Stimulated activated CD4-positive, alpha-beta T cell treated with anti-CD3 and anti-CD28 coated beads, TNF-alpha, amount 100 ng/mL, for 4 hours (primary cell): ENCODE data around the gene RPS6KB2.

Source experiments
- DNase-seq, 3 experiments: peaks; one replicate each; pipeline ENCODE4 v3.0.0-alpha.2; 2020; ENCODE audit warnings: low read depth in 3 of 3

Gene RPS6KB2

DNA sequence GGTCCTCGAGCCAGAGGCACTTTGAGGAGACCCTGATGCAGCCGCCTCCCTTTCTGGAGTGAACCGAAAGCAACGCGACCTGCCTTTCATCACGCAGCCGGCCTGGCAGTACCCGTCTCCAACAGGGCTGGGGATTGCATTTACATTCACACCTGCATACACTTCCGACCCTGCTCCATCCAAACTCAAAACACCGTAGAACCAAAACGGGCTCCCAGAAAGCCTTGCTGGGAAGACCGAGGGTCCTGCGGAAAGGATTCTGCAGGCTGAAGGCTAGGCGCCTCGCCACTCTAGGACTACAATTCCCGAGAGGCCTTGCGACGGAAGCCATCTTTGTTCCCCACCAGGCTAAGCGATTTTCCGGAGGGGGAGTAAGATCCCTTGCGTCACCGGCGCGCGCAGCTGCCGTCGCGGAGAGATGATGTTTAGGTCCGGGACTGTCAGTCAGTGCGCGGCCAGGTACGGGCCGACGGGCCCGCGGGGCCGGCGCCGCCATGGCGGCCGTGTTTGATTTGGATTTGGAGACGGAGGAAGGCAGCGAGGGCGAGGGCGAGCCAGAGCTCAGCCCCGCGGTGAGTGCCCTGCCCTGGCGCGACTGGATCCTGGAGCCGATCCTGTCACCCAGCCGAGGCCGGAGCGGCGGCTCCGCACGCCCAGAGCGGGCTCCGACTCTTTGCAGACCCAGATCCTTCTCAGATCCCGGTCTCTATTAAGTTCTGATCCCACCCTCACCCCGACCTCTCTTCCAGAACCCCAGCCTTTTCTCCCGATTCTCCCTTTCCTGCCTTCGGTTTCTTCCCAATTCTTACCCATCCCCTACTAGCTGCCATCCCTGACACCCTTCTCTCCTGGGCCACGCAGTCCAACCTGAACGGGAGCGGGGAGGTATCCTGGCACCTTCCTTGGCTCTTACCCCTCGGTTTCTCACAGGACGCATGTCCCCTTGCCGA lies at the start of gene RPS6KB2:
Gene RPS6KB2 (plus strand): TSS at position 443 of the 950 bp plus-strand sequence. CDS start 52 bp downstream, at position 495.
- DNase-seq, result peak; percentile 97 to 99 (median 98)

DNA sequence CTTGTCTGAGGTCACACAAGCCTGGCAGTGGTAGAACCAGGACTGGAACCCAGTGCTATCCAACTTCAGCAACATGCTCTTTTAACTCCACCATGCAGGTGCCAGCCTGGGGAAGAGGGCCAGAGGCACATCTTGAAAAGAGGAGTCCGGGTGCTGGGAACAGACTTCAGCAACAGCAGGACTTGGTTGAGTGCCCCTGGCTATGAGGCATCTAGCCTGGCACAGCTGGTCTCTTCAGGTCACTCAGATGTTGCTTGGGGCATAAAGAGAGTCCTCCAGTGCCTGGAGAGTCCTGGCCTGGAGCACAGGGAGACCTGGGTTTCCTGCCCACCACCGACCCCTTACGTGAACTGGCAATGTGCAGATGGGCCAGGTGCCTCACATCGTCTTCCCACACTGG lies 49.8 kb upstream of the RPS6KB2 start:
- DNase-seq, result no peak

DNA sequence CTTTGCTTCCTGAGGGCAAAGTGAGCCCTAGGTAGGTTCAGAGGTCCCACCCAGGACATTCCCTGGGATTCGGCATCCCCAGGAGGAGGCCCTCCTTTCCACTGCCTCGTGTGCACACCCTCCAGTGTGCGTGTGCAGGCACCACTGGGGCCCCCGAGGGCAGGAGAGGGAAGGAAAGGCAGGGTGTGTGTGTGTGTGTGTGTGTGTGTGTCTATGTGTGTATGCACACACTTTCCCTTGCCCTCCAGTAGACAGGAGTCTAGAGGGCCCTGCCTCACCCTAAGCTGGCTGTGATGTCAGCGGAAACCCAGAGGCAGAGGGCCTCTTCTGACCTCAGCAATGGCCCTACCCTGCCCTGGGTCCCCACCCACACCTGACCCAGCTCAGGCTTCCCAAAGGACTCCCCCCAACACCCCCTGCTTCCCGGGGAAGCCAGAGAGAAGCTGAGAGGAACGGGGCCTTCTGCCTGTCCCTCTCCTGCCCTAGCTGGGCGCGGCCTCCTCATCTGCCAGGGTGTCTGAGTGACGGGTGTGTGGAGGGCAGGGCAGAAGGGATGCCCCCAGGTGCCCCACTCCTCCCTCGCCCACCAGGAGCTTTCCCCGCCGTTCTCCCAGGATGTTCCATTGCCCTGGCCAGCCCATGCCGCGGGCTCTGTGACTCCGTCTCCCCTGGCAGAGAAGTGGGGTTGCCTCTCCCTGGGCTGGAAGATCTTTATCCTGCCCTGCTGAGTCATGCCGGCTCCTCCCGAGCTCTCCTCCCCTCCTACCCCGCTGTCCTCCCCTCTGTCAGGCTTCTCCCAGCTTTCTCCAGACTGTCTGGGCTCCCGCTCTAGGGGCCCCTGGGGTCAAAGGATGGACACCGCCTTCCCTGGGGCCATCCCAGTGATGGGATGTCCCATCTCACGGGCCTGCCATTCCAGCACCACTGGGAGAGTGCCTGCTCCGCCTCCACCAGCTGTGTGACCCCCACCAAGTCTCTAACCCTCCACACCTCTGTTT lies 48.9 kb upstream of the RPS6KB2 start:
- no peak for DNase-seq

DNA sequence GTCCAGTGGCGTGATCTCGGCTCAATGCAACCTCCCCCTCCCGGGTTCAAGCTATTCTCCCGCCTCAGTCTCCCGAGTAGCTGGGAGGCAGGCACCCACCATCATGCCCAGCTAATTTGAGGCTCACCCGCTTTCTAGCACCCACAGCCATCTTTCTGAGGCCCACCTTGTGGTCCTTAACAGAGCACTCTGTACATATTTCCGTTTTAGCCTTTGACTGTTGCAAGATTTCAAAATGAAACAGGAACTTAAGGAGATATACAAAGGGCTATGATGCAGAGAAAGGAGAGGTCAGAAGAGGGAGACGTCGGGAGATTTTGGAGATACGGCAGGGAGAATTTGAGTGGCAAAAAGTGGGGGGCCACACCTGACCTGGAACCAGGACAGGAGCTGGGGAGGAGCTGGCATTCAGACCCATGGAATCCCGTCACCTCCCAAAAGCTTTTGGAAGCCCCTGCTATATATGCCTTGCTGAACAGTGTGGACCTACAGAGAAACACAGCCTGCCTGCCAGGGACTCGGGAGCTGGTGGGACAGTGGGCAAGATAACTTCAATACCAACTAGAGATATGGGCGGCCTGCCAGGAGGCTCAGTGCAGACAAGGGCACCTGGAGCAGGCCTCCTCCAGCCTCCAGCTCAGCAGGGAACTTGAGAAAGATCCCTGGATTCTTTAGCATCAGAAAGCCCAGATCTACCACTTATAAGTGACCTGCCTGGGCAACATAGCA lies 46.9 kb upstream of the RPS6KB2 start:
- DNase-seq, result no peak

DNA sequence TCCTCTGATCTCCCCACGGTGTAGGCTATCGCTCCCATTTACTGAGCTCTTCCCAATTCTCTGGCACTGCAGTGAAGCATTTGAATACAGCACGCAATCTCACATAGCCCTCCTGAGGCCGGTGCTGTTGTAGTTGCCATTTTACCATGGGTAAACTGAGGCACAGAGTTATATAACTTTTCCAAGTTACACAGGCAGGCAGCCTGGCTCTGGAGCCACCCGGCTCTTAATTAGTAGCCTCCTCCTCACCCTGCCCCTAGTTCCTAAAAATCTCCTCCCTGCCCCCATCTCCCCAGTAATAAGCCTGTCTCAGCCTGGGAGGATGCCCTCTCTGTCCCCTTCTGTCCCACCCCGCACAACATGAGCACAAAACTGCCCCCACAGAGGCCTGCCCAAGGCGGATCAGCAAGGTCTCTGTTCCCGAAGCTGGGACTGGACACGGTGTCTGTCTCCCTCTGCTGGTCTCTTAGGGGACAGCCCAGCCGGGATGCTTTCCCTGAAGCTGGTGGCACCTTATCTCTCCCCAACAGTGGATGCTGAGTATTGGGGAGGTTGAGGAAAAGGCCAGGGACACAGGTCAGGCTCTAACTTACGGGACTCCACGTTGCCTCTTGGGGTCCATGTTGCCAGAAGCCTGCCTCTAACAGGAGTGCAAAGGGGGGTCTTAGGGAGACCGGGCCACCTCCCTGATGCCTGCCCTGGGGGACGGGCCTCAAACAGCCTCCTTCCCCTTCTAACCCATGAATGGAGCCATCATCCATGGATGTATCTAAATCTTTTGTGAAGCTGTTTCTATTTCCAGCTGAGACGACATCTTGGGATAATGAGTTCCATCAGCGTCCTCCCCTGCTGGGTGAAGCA lies 45.8 kb upstream of the RPS6KB2 start:
- DNase-seq, result peak in 2 of 3 experiments; percentile 70 to 74

DNA sequence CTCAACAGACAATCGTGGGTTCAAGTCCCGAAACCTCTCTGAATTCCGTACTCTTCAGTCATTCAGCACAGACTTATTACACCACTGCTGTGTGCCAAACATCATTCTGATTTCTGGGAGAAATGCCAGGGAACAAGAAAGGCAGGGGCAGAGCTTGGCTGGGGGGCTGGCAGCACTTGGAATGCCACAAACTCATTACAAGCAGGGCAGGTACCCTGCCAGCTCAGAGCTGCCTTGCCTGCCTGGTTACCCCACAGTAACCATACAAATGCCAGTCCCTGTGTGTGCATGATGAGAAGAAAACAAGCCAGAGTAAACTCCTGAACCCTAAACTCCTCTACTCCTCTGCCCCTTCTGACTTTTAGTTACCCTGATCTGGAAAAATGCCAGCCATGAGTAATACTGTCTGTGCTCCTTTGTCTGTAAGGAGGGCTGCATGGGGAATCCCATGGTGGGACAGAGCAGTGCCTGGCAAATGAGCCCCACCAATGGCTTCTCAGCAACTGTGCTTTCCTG lies 43.4 kb upstream of the RPS6KB2 start:
- DNase-seq, result no peak

DNA sequence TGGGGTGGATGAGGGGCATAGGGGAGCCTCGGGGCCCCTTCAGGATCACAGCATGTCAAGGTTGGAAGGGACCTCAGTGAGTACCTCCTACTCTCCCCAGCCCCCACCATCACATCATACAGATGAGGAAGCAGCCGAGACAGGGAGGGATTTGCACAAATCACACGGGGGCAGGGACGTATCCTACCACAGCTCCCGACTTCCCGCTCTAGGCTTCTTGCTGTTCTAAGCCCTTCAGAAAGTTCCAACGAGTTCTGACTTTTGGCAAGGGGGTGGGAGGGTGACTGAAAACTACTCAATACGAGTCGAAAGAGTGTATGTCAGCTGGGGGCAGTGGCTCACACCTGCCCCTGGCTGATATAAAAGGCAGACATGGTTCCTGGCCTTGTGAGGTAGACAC lies 41.2 kb upstream of the RPS6KB2 start:
- DNase-seq, result no peak

DNA sequence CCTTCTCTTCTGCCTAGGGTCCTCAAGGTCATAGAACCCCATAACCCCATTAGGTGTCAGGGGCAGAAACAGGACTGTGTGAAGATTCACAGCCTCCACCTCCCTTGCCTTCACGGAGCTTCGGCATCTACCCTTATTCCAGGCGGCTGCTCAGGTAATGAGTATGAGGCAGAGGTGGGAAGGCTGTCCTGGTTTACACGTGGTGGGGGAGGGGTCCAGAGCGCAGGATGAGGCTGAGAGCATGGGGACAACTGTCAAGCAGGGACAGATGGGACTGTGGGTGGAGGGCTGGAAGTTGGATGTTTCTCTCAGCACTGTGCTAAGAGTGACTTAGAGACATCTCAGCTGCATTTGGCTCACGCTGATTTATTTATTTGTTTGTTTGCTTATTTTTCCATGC lies 40.8 kb upstream of the RPS6KB2 start:
- no peak for DNase-seq

DNA sequence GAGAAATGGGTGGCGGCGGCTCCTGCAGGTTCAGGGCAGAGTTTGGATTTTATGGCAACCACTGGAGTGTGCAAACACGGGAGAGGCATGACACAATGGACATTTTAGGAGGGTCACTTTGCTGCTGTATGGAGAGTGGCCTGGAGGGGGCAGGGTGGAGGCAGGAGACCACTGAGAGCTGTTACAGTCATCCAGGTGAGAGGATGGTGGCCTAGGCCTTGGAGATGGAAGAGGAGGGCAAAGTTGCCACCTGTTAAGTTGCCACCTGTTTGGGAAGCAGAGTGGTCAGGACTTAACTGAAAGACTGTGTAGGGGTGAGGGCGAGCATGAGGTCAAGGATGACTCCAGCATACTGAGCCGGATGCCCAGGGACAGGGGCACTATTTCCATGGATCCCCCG lies 38.8 kb upstream of the RPS6KB2 start:
- peak in 1 of 3 experiments; percentile 41 for DNase-seq

DNA sequence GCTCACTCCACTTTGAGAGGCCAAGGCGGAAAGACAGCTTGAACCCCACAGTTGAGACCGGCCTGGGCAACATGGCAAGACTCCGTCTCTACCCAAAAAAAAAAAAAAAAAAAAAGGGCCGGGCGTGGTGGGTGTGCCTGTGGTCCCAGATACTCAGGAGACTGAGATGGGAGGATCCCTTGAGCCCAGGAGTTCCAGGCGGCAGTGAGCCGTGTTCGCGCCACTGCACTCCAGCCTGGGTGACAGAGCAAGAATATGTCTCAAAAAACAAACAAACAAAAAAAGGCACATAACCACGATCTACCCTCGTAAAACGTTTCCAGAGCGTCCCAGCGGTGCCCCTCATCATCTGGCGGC lies 37.4 kb upstream of the RPS6KB2 start:
- DNase-seq, result no peak

DNA sequence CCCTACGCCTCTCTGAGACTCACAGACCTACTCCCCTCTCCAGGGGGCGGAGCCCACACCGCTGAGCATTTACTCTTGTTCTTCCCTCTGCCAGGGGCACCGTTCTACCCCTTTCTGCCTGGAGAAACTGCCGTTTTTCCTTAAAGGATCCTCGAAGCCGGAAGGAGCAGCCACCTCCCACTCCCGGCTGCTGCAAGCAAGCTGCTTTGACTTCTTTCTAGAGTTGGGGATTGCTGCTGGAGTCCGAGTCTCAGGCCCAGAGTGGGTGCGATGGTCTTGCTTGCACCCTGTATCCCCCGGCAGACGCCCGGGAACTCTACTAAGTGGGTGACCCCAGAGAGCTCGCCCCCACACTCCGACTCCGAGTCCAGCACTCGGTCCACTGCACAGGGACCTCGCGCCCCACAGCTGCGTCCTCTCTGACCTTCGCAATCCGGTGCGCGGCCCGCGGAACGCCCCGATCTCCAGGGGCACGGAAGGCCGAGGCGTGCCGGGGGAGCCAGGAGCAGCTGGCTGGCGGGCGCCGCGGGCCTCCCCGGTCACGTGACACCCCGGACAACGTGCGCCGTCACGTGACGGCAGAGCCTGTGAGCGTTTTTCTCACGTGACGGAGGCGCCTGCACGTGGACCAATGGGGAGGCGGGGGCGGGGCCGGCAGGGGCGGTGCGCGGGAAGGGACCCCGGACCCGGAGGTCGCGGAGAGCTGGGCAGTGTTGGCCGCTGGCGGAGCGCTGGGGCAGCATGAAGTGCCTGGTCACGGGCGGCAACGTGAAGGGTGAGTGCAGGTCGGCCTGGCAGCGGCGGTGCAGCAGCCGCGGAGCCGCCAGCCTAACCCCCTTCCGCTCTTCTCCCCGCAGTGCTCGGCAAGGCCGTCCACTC lies 36.8 kb upstream of the RPS6KB2 start, which contains the start of gene RAD9A:
Gene RAD9A (plus strand): TSS at position 683 of the 879 bp plus-strand sequence. CDS start 59 bp downstream, at position 742.
- DNase-seq, result peak; percentile 84 to 90 (median 88)

DNA sequence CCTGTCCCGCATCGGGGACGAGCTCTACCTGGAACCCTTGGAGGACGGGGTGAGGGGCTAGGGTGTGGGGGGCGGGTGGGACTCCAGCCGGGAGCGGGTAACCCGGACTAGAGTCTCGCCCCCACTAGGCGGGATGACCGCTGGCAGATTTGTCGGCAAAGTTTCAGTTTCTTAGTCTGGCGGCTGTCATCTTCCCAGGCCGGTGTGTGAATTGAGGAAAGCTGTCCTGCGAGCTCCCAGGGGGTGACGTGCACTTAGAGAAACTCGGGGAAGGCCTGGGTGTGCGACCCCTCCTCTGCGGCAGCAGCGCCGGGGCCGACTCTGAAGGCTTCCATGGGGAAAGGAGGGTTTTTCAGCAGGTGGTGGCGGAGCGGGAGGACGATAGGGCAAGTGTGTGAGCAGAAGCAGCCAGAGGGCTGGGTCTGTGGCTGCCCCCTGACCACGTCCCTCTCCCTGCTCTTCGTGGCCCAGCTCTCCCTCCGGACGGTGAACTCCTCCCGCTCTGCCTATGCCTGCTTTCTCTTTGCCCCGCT lies 36.0 kb upstream of the RPS6KB2 start:
- no peak for DNase-seq

DNA sequence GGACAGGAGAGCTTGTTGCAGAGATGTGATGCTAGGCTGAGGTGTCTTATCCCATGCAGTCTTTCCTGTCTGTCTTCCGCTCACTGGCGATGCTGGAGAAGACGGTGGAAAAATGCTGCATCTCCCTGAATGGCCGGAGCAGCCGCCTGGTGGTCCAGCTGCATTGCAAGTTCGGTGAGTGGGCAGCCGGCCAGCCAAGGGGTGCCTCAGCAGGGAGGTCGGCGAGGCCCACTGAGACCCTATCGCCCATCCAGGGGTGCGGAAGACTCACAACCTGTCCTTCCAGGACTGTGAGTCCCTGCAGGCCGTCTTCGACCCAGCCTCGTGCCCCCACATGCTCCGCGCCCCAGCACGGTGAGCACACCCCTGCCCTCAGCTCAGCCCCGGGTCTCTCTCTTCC lies 34.9 kb upstream of the RPS6KB2 start:
- DNase-seq, result no peak

DNA sequence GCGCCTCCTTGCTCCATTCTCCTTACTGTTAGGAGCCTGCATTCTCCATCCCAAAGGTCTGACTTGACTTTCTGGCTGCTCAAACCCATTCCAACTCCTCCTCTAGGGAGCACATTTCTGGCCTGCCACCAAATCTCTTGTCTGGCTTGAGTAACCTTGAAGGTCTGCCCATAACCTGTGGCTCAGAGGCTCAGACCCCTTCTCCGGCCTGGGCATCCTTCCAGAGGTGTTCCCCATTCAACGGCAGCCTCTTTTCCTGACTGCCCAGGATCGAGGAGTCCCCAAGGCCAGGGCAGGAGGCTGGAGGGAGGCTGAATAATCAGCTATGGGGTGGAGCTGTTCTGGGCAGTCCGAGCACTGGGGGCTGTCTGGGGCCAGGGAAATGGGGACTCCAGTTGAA lies 34.3 kb upstream of the RPS6KB2 start:
- DNase-seq, result no peak

DNA sequence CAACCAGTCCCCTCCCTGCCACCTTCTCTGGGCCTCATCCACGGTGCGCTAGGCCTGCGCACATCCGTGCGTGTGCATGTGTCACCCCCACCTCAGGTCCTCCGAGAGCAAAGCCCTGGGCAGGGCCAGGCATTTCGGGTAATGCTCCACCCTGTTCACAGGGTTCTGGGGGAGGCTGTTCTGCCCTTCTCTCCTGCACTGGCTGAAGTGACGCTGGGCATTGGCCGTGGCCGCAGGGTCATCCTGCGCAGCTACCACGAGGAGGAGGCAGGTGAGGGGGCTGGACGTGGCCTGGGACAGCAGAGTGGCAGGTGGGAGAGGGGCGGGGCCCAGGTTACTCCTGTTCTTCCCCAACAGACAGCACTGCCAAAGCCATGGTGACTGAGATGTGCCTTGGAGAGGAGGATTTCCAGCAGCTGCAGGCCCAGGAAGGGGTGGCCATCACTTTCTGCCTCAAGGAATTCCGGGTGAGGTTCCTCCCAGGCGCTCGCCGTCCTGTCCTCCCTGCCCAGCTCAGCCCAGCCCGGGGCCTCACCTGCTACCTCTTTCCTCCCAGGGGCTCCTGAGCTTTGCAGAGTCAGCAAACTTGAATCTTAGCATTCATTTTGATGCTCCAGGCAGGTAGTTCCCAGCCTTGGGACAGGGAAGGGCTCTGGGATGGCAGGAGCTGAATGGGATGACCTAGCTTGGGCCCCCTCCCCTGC lies 32.6 kb upstream of the RPS6KB2 start:
- no peak for DNase-seq

DNA sequence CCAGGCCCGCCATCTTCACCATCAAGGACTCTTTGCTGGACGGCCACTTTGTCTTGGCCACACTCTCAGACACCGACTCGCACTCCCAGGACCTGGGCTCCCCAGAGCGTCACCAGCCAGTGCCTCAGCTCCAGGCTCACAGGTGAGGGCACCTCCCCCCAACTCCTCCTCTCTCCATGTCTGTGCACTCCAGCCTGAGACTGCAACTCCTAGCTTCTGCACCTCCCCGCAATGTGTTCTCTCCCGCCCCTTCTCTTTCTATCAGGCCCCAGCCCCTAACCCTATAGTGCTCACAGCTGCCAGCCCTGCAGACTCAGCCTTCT lies 32.1 kb upstream of the RPS6KB2 start:
- no peak for DNase-seq

DNA sequence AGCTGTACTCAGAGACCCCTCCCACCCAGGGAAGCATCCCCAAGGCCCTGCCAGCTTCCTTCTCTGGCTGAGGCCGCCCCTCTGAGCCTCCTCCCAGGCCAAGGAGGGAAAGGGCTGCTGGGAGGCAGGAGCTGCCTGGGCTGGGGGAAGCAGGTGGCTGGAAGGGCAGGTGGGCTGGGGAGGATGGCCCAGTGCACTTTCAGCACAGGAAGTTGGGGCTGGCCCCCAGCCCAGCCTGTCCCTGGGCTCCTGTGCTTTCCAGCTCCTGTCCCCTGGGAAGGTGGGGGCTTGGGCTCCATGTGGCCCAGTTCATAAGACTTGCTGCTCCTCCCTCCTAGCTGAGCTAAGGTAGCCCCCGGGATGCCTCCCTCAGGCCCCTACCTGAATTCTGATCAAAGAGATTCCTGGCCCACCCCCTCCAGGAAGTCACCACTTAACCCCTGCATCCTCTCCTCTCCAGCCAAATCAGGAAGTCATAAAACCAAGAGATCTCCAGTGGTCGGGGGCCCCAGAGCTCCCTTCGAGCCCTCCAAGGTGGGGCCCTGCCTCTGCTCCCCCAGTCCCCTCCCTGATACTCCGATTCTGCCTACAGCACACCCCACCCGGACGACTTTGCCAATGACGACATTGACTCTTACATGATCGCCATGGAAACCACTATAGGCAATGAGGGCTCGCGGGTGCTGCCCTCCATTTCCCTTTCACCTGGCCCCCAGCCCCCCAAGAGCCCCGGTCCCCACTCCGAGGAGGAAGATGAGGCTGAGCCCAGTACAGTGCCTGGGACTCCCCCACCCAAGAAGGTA lies 31.5 kb upstream of the RPS6KB2 start:
- no peak for DNase-seq

DNA sequence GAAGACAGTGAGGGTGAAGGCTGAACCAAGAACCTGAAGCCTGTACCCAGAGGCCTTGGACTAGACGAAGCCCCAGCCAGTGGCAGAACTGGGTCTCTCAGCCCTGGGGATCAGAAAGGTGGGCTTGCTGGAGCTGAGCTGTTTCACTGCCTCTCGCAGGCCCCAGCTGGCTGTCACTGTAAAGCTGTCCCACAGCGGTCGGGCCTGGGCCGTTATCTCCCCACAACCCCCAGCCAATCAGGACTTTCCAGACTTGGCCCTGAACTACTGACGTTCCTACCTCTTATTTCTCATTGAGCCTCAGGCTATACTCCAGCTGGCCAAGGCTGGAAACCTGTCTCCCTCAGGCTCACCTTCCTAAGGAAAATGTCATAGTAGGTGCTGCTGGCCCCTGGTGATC lies 30.8 kb upstream of the RPS6KB2 start:
- DNase-seq, result no peak
